HG03469 (cell line): Measurements from ENCODE around the gene ENOX2.

Source experiments
- ATAC-seq: cut with Tn5 transposase; IDR thresholded peaks from one replicate; pipeline ENCODE4 v1.9.1; 2021; ENCODE audit warnings: mild to moderate bottlenecking, moderate library complexity, moderate number of reproducible peaks; ENCODE audit not compliant: unreplicated experiment

Gene ENOX2

DNA sequence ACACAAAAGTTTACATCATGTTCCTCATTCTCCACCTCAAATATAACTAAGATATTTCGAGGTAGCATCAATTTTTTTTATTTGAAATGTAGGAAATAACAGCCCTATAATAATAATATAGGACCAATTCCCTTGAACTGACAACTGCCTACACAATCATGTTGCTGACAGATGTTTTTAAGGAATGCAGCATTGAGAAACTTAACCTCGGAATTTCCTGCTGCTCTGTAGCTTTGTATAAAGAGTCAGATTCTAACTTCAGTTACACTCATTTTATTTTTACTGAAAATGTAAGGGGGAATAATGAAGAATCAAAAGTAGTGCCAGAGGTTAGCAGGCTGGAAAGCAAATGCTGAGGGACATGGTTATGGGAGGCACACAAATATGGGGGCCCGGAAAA lies 265.4 kb downstream of the ENOX2 start:
- ATAC-seq = no peak

DNA sequence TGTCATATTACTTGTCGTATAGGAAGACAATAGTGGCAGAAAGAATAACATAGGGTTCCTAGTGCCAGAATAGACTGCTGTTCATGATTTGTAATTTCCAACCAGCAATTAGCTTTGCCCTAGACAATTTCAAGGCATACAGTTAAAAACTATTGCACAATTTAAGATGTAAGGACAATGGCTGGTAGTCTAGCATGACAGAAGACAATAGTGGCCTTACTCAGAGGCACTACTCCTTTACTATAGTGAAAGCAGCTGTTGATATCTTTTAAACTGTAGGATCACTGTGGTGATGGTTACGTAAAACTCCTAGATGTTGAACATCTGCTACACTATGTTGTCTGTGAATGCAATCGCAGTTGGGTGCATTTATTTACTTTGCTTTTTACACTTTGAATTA lies 266.7 kb downstream of the ENOX2 start:
- no peak for ATAC-seq

DNA sequence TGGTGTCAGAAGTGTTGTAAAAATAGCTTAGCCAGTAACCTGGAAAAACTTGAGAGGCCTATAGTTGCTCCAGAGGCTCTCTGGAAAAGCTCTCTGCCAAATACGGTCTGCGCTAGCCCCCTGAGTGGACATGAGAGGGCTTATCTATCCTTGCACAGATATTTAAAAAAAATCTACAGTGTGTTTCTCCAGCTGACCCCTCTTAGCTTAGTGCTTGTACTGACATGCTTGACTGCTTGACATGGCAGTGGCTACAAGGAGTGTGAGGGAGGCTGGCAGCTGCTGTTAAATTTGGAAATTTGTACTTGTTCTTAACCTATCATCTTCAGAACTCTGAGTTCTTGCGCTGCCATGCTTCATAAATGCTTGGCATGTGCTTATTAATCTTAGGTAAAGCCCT lies 272.0 kb downstream of the ENOX2 start:
- no peak for ATAC-seq

GRCh38 chrX:130628516-130628915 lies 274.5 kb downstream of the ENOX2 start:
- ATAC-seq = no peak

GRCh38 chrX:130626521-130626920 lies 276.5 kb downstream of the ENOX2 start:
- ATAC-seq = no peak

- ATAC-seq = no peak
Observed at GRCh38 chrX:130625386-130625785, 277.6 kb downstream of the ENOX2 start.

DNA sequence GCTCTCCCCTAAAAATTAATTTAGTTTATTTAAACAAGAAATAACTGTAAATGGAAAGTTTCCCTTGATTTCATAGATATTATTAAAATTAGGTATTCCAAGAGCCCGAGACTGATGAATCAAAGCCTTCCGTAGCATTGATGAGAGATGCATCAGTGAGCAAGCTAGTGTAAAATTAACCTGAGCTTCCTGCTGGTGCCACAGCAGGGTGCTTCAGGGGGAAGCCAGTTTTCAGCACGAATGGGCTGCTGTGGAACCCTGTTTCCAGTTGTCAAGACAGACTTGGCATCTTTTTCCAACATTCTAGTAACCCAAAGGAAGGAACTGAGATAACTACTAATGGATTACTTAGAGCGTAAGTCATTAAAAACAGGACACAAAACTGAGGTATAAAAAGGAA lies 279.5 kb downstream of the ENOX2 start:
- ATAC-seq = no peak

GRCh38 chrX:130615941-130616340 lies 287.1 kb downstream of the ENOX2 start:
- no peak for ATAC-seq

DNA sequence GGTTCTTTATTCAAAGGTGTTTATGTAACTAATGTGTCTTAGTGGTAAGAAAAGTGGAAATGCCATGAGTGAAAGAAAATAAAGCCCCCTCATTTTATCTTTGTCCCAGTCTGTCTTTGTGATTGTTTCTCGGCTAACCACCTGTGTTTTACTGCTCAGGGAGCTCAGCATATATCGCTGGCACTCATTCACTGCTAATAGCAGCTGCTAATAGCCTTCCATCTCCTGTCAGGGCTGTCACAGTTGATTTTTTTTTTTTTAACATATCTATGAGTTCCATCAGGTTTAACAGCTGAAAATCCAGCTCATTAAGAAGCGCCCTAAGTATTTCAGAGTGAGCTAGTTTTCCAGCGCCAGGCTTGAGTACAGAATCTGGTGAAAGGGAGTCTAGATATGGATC lies 295.6 kb downstream of the ENOX2 start:
- ATAC-seq = no peak

DNA sequence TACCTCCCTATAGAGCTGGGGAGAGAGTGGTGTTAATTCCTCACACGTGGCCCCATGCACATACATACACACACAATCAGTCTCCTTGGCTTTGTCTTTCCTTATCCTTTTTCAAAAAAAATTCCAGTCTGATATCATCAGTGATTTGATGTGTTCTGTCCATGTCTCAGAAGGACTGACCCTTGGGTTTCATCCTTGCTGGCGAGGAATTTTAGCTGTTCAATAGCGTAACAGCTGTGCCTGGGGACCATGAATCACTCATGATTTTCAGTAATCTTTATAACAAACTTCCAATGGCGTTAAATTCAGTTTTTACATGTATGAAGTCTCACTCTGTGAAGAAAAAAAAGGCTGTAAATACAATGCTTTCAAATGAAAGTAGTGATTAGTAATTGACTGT lies 296.6 kb downstream of the ENOX2 start:
- no peak for ATAC-seq

- no peak for ATAC-seq
Observed at GRCh38 chrX:130604882-130605281, 298.1 kb downstream of the ENOX2 start.

DNA sequence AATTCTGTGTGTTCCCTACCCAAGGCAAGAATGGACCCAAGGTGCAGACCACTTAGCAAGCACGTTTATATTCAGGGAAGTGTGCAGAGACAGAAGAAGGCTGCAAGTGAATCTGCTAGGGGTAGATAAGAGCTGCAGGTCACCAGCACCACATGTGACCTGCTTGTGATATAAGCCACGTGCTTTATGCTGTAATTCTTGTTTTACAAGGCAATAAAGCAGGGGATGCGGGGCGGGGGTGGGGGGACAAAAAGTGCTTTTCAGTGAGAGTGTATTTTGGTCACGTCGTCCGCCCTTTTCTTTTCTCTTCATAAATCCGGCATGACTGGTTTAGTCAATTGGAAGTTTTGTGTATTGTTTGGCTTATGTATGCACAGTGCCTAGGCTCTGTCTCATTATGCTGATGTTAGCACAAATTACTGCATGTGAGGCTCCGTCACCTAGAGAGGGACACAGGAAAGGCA lies 308.5 kb downstream of the ENOX2 start:
- ATAC-seq = no peak

DNA sequence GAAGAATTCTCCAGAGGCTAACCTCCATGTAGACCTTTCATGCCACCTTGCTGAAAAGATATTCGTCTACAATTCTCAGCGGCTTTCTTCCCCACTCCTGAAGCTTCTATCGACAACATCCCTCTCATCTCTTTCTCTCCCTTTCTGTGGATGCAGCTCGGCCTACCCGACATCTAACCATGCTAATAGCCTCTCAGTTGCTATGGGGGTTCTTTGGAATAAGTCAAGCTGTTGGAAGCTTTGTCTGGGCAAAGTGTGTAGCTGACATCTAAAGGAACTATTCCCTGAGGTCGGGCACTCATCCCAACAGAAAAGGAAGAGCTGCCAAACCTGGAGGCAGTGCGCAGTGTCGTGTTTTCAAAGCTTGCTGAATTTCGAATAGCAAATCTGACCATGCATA lies 309.1 kb downstream of the ENOX2 start:
- ATAC-seq = no peak

- no peak for ATAC-seq
Observed at GRCh38 chrX:130592204-130592603, 310.8 kb downstream of the ENOX2 start.

DNA sequence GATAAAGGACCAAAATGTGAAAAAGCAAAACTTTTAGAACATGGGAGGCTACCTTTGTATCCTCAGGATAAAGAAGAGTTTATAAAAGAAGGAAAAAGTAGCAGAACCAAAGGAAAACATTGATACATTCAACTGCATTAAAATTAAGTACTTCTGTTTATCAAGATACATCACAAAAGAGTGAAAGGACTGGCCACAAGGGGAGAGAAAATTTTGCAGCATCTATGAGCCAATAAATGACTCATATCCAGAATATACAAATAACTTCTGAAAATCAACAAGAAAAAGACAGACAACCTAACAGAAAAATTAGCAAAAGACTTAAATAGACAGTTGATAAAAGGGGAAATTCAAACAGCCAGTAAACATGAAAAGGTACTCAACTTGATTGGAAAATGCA lies 324.1 kb downstream of the ENOX2 start:
- no peak for ATAC-seq

- ATAC-seq = no peak
Observed at GRCh38 chrX:130577431-130577830, 325.6 kb downstream of the ENOX2 start.

DNA sequence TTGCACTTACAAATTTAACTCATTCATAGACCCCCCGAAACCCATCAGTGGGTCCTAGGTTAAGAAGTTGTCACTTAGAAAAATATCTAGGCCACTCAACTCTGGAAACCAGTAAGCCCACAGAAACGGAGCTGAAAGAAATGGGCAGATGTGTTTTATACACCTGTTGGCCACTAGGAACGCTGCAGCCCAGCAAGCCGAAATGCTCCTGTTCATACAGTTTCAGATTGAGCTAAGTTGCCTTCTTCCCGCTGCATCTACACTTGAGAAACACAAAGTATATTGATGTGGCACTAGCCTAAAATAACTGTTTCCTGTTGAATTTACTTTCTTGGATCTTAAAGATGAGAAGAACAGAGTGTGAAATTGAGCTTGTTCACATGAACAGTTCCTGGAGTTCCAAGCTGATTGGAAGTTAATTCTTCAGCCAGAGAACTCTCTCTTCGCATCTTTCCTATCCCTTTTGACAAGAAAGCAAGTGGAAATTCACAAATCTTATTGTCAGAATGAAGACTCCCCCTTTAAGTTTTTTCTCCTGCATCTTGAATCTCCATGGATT lies 327.1 kb downstream of the ENOX2 start:
- ATAC-seq = no peak
